Memory B cell (primary cell): Measurements from ENCODE around the gene ESPN.

Experiments
- ATAC-seq: fragments of 150-1000 bp; cut with Tn5 transposase; 2 replicates; pipeline ENCODE4 v1.10.0; 2021; ENCODE audit warnings: low read depth, mild to moderate bottlenecking, moderate library complexity
- DNase-seq, 2 donors: peaks; one replicate each; pipeline ENCODE4 v3.0.0; 2022; ENCODE audit warnings: low spot score in 2 of 2
- H3K27ac Mint-ChIP-seq: one replicate; pipeline ENCODE4 v1.8.0; 2022; ENCODE audit warnings: mild to moderate bottlenecking, moderate library complexity, mixed read lengths
- H3K27me3 Mint-ChIP-seq: one replicate; pipeline ENCODE4 v1.8.0; 2022; ENCODE audit warnings: mixed read lengths
- H3K36me3 Mint-ChIP-seq: one replicate; pipeline ENCODE4 v1.8.0; 2022; ENCODE audit warnings: mild to moderate bottlenecking, mixed read lengths
- H3K4me1 Mint-ChIP-seq: one replicate; pipeline ENCODE4 v1.8.0; 2022; ENCODE audit warnings: mixed read lengths
- H3K4me3 Mint-ChIP-seq: one replicate; pipeline ENCODE4 v1.8.0; 2022; ENCODE audit warnings: mild to moderate bottlenecking, moderate library complexity, mixed read lengths
- H3K9me3 Mint-ChIP-seq: one replicate; pipeline ENCODE4 v1.8.0; 2022; ENCODE audit warnings: mixed read lengths

The ESPN gene

GRCh38 chr1:6416906-6417305, 7.7 kb upstream of the ESPN start:
- ATAC-seq: no peak
- H3K4me1 Mint-ChIP-seq: peaks cover 4% of the 10 kb centered on the region
- H3K27me3 Mint-ChIP-seq: peaks cover 31% of the 10 kb centered on the region
- no peaks in the 10 kb centered on the region for H3K9me3 Mint-ChIP-seq
- H3K27ac Mint-ChIP-seq: no peak overlapping the region
- no peaks in the 10 kb centered on the region for H3K36me3 Mint-ChIP-seq
- DNase-seq: no peak
- no peak overlapping the region for H3K4me3 Mint-ChIP-seq

GRCh38 chr1:6417961-6418667, 6.5 kb upstream of the ESPN start:
- ATAC-seq (no peak), DNase-seq (no peak)
- Mint-ChIP-seq H3K9me3 (no peaks in the 10 kb centered on the region), H3K4me3 (no peak overlapping the region), H3K36me3 (no peaks in the 10 kb centered on the region), H3K27me3 (peaks cover 29% of the 10 kb centered on the region), H3K27ac (no peak overlapping the region), H3K4me1 (peaks cover 4% of the 10 kb centered on the region)

GRCh38 chr1:6418668-6419396, 5.7 kb upstream of the ESPN start:
- DNase-seq (no peak), ATAC-seq (no peak)
- Mint-ChIP-seq H3K36me3 (no peaks in the 10 kb centered on the region), H3K9me3 (no peaks in the 10 kb centered on the region), H3K4me3 (peak overlapping the region; percentile 32), H3K27ac (no peak overlapping the region), H3K4me1 (peaks cover 5% of the 10 kb centered on the region), H3K27me3 (peaks cover 27% of the 10 kb centered on the region)

- Mint-ChIP-seq H3K27ac (no peak overlapping the region), H3K4me3 (no peak overlapping the region), H3K27me3 (peaks cover 32% of the 10 kb centered on the region), H3K4me1 (peaks cover 9% of the 10 kb centered on the region), H3K36me3 (no peaks in the 10 kb centered on the region), H3K9me3 (no peaks in the 10 kb centered on the region)
- DNase-seq (no peak), ATAC-seq (no peak)
These were observed 5.2 kb upstream of the ESPN start for GRCh38 chr1:6419397-6419803.

- no peaks in the 10 kb centered on the region for H3K36me3 Mint-ChIP-seq
These were observed 4.6 kb upstream of the ESPN start, which contains the start of gene HES2 for GRCh38 chr1:6419804-6420453. Gene HES2, minus strand, starts transcription at chr1:6419919. Its CDS starts 99 bp downstream, at chr1:6419820.

GRCh38 chr1:6420454-6421042, 4.0 kb upstream of the ESPN start:
- H3K36me3 Mint-ChIP-seq: no peaks in the 10 kb centered on the region
- no peak for DNase-seq
- peaks cover 30% of the 10 kb centered on the region for H3K27me3 Mint-ChIP-seq
- H3K4me3 Mint-ChIP-seq: no peak overlapping the region
- no peaks in the 10 kb centered on the region for H3K9me3 Mint-ChIP-seq
- peaks cover 7% of the 10 kb centered on the region for H3K4me1 Mint-ChIP-seq
- no peak for ATAC-seq
- no peak overlapping the region for H3K27ac Mint-ChIP-seq

More at GRCh38 chr1:6419804-6420453, 4.6 kb upstream of the ESPN start, which contains the start of gene HES2:
- peak within 1 kb of the TSS; percentile 67 for H3K4me3 Mint-ChIP-seq
- no peaks in the 10 kb centered on the region for H3K9me3 Mint-ChIP-seq
- ATAC-seq: no peak
- H3K27me3 Mint-ChIP-seq: peaks cover 32% of the 10 kb centered on the region
- H3K27ac Mint-ChIP-seq: no peak within 1 kb of the TSS
- peaks cover 7% of the 10 kb centered on the region for H3K4me1 Mint-ChIP-seq
- DNase-seq: no peak

- H3K36me3 Mint-ChIP-seq: no peaks in the 10 kb centered on the region
- ATAC-seq (no peak), DNase-seq (no peak)
- no peaks in the 10 kb centered on the region for H3K9me3 Mint-ChIP-seq
- no peak overlapping the region for H3K4me3 Mint-ChIP-seq
- no peak overlapping the region for H3K27ac Mint-ChIP-seq
- H3K27me3 Mint-ChIP-seq: peaks cover 23% of the 10 kb centered on the region
- H3K4me1 Mint-ChIP-seq: peaks cover 7% of the 10 kb centered on the region
These were observed 3.3 kb upstream of the ESPN start for GRCh38 chr1:6421266-6421665.

- ATAC-seq (peak; percentile 80), DNase-seq (peak; percentile 63 to 67)
- no peak overlapping the region for H3K27ac Mint-ChIP-seq
- H3K27me3 Mint-ChIP-seq: peaks cover 16% of the 10 kb centered on the region
- H3K4me1 Mint-ChIP-seq: peaks cover 7% of the 10 kb centered on the region
- no peaks in the 10 kb centered on the region for H3K36me3 Mint-ChIP-seq
- H3K4me3 Mint-ChIP-seq: peak overlapping the region; percentile 63
- no peaks in the 10 kb centered on the region for H3K9me3 Mint-ChIP-seq
These were observed 1.1 kb upstream of the ESPN start for GRCh38 chr1:6423321-6423999.

GRCh38 chr1:6424000-6424565, 493 bp upstream of the ESPN start:
- DNase-seq: peak in 1 of 2 donors; percentile 25
- H3K9me3 Mint-ChIP-seq: no peaks in the 10 kb centered on the region
- no peak for ATAC-seq
- H3K4me3 Mint-ChIP-seq: peak overlapping the region; percentile 63
- H3K4me1 Mint-ChIP-seq: peaks cover 7% of the 10 kb centered on the region
- H3K36me3 Mint-ChIP-seq: no peaks in the 10 kb centered on the region
- no peak overlapping the region for H3K27ac Mint-ChIP-seq
- H3K27me3 Mint-ChIP-seq: peaks cover 17% of the 10 kb centered on the region

- no peak overlapping the region for H3K4me3 Mint-ChIP-seq
- no peaks in the 10 kb centered on the region for H3K9me3 Mint-ChIP-seq
- peaks cover 17% of the 10 kb centered on the region for H3K27me3 Mint-ChIP-seq
- no peak overlapping the region for H3K27ac Mint-ChIP-seq
- DNase-seq (no peak), ATAC-seq (no peak)
- no peaks in the 10 kb centered on the region for H3K36me3 Mint-ChIP-seq
- H3K4me1 Mint-ChIP-seq: peaks cover 7% of the 10 kb centered on the region
These were observed 1.1 kb downstream of the ESPN start for GRCh38 chr1:6425658-6426057.

GRCh38 chr1:6426277-6426971, 1.8 kb downstream of the ESPN start:
- Mint-ChIP-seq H3K27ac (no peak overlapping the region), H3K9me3 (no peaks in the 10 kb centered on the region), H3K36me3 (no peaks in the 10 kb centered on the region), H3K27me3 (peaks cover 17% of the 10 kb centered on the region), H3K4me1 (peaks cover 7% of the 10 kb centered on the region), H3K4me3 (no peak overlapping the region)
- ATAC-seq (no peak), DNase-seq (no peak)

GRCh38 chr1:6426972-6427350, 2.4 kb downstream of the ESPN start:
- DNase-seq (no peak), ATAC-seq (no peak)
- Mint-ChIP-seq H3K4me3 (no peak overlapping the region), H3K27ac (no peak overlapping the region), H3K9me3 (no peaks in the 10 kb centered on the region), H3K36me3 (no peaks in the 10 kb centered on the region), H3K27me3 (peaks cover 16% of the 10 kb centered on the region), H3K4me1 (peaks cover 7% of the 10 kb centered on the region)
